Stomach (tissue), 4 donors: Measurements from ENCODE around the gene MYO5C.
"Not testable (repeated sequence)": the region's sequence is repeated elsewhere in the genome, so short reads cannot be mapped to it uniquely, and the experiment has no call there.

Source experiments
- CTCF ChIP-seq, 7 experiments: fragments of 450-650 bp in 4 of 7; fragments of 200-600 bp in 3 of 7; sonication (generic) in 3 of 7; IDR thresholded peaks; one replicate each; pipeline ENCODE4 v1.5.1; 2016 to 2019; ENCODE audit warnings: antibody characterized with exemption in 7 of 7, control low read depth in 2 of 7, mild to moderate bottlenecking in 1 of 7
- POLR2A ChIP-seq, 4 donors: fragments of 450-650 bp; IDR thresholded peaks; one replicate each; pipeline ENCODE4 v1.6.1; 2016; ENCODE audit warnings: antibody characterized with exemption in 4 of 4, control low read depth in 2 of 4, mild to moderate bottlenecking in 1 of 4, moderate library complexity in 1 of 4
- POLR2AphosphoS5 ChIP-seq, 3 donors: sonication (generic); formaldehyde crosslinking; IDR thresholded peaks; one replicate each; pipeline ENCODE4 v1.6.1; 2016; ENCODE audit warnings: antibody characterized with exemption in 3 of 3

DNA sequence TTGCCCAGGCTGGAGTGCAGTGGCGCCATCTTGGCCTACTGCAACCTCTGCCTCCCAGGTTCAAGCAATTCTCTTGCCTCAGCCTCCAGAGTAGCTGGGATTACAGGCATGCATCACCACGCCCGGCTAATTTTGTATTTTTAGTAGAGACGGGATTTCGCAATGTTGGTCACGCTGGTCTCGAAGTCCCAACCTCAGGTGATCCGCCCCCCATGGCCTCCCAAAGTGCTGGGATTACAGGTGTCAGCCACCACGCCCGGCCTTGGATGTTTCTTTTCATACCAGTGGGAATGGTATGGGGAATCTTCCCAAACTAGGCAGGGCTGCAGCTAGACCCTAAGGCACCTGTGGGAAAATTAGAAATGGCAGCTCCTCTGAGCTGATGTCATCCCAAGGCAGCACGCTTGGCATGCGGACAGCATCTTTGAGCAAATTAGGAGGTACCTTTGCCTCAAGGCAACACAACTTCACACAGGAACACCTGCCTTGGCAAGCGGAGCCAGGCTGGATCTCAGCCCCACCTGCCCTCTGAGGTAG is 56.5 kb downstream of the MYO5C start:
- TF ChIP-seq POLR2AphosphoS5, CTCF, POLR2A (IDR thresholded peaks at IDR 0.05): not testable (repeated sequence)
